Right forelimb (tissue), 1 donor: ENCODE results near the gene GCG.

Source experiments
- DNase-seq: peaks from one replicate; pipeline ENCODE4 v3.0.0-alpha.2; 2018

The GCG gene

DNA sequence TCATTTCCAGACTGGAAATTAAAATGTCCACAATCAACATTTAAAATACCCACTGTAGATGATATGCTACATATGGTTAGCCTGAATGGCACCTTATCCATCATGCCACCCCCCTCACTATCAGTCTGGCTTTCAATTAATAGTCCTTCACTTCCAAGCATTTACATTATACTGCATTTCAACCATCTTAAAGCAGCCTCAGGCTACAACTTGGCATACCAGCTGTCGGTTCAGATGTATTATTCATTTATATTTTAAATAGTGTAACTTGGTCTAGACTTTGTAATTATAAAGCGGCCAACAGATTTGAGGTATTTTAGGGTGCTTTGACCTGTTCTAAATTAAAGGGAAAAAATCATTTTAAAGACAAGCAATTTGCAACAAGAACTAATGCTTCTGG, 2.6 kb downstream of the GCG start:
- DNase-seq, result no peak

DNA sequence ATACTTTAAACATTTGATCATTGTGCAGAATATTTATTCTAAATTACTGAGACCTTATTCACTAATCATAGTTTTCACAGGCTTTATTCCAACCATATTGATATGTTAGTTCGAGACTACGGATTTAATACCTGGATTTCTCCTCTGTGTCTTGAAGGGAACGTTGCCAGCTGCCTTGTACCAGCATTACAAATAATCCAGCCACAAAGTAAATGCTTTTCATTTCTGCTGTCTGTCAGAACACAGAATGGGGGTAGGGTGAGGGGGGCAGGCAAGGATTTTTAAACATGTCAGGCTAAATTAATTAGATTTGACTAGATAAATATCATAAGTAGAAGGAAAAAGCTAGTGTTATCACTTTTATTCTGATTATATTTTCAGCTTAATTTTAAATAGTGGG, 3.1 kb downstream of the GCG start:
- DNase-seq, result no peak

GRCh38 chr2:162143969-162144368, 8.1 kb downstream of the GCG start:
- no peak for DNase-seq

GRCh38 chr2:162138310-162138709, 13.7 kb downstream of the GCG start:
- DNase-seq, result no peak

- no peak for DNase-seq
Observed at GRCh38 chr2:162127422-162127821, 24.6 kb downstream of the GCG start.

DNA sequence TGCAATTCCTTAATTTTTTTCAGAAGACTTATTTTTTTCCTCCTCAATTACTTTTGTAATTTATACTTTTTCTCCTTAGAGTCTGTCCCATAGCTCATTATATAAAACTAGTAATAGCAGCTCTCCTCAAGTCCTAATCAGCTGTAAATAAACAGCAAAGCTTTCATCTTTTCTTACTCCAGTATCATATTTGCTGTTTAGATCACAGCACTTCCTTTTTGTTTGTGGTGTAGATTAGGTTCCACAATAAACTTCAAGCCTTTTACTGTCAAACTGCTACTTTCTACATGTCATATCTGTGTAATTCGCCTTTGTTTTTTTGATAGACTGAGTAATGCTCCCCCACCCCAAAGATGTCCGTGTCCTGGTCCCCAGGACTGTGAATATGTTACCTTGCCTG, 25.5 kb downstream of the GCG start:
- DNase-seq, result no peak

GRCh38 chr2:162126111-162126519, 25.9 kb downstream of the GCG start:
- DNase-seq, result no peak

DNA sequence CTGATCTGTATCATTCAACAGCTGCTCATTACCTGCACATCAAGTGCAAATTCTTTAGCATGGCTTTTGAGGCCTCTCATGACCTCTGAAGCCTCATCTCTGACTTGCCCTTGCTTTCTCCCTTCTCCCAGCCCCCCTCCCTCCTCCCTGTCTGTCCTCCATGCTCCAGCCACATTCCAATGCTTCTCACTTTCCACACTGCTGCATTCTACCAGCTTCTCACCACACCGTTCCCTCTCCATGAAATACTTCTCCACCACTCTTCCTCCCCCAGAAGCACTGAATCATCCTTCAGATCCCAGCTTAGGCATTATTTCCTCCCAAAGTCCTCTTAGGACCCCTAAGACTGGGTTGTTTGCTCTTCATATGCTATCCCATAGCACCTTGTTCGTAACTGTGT, 26.9 kb downstream of the GCG start:
- DNase-seq, result no peak

DNA sequence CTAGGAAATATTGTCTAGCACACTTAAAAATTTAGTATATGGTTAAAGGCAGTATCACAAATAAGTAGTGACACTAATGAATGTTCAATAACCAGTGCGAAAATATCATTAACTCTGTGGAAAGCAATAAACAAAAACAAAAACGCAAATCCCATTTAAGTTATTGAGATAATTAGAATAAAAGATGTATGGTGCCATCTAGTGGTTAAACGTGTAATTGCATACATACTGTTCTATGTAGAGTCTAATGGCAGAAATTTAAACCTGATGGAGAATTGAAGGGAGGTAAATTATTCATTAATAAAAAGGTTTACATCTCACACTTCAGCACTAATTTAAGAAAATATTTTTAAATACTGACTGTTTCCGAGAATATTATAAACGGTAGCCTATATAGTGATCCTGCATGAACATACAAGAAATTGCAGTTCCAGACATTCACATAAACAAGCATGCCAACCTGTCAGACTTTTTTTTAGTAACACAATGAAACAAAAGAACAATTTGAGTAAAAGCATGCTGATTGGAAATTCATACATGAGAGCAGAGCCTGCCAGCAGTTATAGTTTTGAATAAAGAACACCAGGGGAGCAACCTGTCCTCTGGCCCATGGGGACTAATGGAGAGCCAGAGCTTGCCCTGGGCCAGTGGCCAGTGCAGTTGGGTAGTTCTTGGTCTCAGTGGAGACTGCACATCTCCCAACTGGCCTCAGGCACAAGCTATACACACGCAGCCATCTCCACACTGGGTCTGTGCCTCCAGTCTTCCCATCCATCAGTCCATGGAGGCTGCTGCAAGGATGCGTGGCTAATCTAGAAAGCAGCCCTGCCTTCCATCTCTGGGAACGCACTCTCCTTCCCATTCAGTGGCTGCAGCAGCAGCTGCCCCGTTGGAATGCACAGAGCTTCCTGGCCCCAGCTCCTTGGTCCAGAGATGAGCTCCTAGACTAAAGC, 28.0 kb downstream of the GCG start:
- no peak for DNase-seq

DNA sequence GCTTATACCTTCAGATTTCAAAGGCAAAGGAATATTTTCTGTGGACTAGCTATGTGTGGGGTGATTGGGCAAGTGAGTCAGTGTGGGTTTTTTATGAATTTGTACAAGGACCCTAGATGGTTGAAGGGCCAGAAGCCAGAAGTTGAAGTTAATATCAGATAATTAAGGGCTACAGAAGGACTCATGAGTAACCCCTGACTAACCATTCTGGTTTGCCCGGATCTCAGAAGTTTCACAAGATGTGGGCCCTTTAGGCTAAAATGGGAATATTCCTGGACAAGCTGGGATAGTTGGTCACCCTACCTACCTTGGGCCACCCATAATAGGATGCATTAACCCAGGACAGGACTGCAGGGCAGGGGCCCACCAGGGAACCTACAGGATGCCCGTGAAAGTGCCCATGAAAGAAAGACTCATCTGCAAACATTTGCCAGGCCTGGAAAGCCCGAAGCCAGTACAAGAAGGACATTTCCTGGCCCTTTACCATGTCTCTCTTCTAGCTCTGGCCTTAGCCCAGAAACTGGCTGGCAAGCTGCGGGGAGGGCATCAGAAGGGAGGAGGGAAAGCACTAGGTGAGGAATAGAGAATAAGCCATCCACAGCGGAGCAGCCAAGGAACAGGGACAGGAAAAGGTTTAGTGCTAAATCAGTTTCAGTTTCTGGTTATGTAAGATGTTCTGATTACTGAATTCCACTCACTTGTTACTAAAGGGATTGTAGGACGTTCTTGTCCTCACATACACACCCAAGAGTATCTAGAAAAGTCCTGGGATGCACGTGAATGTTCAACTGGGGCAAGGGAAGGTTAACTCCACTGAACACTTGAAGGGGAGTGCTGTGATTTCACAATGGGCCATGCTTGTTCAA, 33.6 kb downstream of the GCG start:
- no peak for DNase-seq

- no peak for DNase-seq
Observed at GRCh38 chr2:162116352-162116751, 35.7 kb downstream of the GCG start.

GRCh38 chr2:162115076-162115475, 37.0 kb downstream of the GCG start:
- no peak for DNase-seq

- no peak for DNase-seq
Observed at GRCh38 chr2:162114271-162114670, 37.8 kb downstream of the GCG start.

DNA sequence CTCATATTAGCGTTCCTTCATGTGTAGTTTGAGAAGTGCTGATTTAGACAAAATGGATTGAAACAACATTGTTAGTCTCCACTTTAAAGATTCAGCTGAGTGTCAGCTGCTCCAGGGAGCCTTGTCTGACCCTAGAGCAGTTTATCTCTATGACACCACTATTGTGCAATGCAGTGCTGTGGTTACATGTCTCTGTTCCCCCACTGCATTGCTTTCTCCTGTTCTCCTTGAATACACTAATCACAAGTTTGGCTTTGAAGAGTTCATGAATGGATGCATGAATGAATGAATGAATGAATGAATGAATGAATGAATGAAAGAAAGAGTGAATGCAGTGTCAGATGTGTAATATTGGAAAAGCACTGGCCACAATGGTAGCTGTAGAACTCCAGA, 38.3 kb downstream of the GCG start:
- DNase-seq, result no peak

GRCh38 chr2:162113088-162113775, 38.8 kb downstream of the GCG start:
- DNase-seq, result no peak

DNA sequence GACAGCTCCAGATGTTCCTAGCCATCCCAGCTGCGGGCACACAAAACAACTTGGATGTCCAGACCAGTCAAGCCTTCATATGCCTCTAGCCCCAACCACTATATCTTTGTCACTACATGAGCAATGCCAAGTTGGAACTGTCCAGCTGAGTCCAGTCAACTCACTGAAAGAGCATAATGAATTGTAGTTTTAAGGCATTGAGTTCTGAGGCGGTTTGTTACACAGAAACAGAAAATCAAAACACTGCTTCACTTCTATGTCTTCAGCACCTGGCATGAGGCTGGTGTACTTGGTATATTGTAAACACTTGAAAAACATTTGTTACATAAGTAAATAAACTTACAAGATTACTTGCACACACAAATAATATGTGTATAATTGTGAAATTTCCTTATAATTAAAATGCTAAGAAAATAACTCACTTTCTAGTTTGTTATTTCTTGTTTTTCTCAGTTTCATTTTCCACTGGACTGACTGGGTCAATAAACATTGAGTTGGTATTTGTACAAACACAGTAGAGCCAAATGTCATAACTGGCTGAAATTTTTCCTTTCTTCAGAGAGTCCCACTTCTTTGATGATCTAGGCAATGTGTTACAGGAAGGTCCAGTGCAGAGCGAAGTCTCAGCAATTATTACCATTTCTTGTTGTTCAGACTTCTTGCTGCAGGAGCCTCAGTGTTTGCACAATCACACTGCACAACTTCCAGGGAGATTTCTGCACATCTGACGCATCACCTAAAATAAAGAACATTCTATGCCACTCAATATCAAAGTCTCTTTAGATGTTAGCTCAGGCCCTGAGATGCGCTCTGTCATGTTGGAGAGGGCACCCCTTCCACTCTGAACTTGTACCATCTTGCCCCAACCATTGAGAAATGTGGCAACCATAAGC, 39.8 kb downstream of the GCG start:
- DNase-seq, result no peak

DNA sequence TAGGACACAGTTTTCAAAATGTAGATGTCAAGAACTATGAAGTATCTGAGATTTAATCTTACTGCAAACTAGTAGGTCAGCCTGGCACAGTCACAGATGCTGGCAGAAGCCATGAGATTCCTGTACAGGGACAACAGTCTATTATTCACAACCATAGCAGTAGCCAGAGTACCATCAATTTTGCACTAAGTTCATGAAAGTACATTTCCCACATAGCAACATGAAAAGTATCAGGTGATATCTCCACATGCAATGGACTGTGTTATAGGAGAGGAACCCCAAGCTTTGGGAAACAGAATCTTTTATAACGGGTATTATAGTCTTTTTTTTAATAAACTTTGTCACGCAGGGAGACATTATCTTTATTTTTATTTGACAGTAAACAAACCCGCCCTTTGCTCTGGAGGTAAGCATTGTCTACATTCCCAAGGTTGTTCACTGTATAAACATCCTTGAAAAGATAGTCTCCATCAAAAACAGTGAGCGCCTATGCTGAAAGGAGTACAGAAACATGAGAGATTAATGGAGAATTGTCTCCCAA, 44.6 kb downstream of the GCG start:
- no peak for DNase-seq

GRCh38 chr2:162106746-162107145, 45.3 kb downstream of the GCG start:
- no peak for DNase-seq

GRCh38 chr2:162106146-162106551, 45.9 kb downstream of the GCG start:
- DNase-seq, result no peak

DNA sequence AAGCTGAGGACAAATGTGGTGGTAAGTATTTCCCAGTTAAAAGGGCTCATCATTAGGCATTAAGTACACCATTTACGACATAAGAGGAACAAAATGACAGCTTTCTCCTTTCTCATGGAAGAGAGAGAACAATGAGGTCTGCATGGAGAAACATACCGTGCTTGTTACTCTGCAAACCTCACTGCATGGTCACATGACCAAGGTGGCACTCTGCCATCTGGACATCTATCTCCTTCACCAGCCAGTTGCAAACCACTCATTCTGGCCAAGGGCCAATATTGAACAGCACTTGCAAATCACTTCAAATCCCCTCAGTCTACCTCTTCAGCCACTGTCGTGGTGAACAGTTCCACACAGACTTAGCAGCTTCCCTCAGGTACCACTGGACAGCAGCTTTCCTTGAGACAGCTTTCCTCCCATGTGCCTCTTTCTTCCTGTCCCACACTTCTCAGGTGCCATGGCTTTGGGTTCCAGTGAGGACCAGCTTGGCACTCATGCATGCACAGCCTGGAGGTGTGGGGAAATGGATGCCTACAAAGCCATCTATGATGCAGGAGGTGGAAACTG, 48.5 kb downstream of the GCG start:
- DNase-seq, result no peak

GRCh38 chr2:162100579-162100978, 51.5 kb downstream of the GCG start:
- no peak for DNase-seq

DNA sequence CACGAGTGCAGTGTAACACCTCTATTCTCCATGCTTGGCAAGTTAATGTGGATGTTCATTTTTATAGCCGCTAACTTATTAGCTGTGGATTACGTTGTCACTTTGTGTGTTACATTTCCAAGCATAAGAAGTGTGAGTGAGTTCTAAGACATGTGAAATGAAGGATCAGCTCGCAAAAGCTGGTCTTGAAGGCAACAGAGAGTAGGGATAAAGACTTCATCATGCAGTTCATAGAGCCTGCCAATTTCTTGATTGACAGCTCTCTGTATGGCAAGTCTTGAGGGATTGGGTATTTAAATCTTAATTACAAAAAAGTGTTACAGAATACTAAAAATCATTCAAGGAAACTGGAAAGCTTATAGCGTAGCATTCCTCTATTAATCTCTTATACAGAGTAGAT, 52.2 kb downstream of the GCG start:
- DNase-seq, result no peak
